ENCODE results near the gene CSNK1D.

GRCh38 chr17:82222816-82223215 lies 50.7 kb downstream of the CSNK1D start:
- TF ChIP-seq CTCF (IDR thresholded peaks at IDR 0.05), result no peak
- TF ChIP-seq EZH2 (IDR thresholded peaks at IDR 0.05; ENCODE audit: borderline replicate concordance, insufficient read depth, low read depth, low read length, poor library complexity, severe bottlenecking), result no peak

All from B cell (primary cell).